WI38 (cell line): ENCODE data around the gene MAP3K14.
"Not testable (repeated sequence)": the region's sequence is repeated elsewhere in the genome, so short reads cannot be mapped to it uniquely, and the experiment has no call there.

Experiments used
- H3K4me3 ChIP-seq: 2 replicates; pipeline ENCODE4 v1.5.1; 2011; ENCODE audit warnings: low read depth, mild to moderate bottlenecking, control low read depth, low read length
- TF ChIP-seq, protein P1 (sequence below): IDR thresholded peaks from 2 replicates; pipeline ENCODE4 v1.5.1; 2012; ENCODE audit warnings: low read depth, mild to moderate bottlenecking, control low read depth, low read length

The MAP3K14 gene

DNA sequence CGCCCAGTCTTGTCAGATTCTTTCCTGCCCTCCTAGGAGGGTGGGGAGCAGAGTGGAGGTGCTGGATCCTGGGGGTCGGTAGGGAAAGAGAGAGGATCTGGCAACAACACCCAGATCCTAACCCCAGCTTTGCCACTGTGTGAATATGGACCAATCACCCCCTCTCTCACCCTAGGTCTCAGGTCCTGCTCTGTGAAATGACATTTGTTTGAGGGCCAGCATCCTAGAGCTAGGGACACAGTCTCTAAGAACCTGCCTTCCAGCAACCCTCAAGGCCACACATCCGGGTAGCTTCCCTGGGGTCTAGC is 28.4 kb upstream of the MAP3K14 start:
- H3K4me3 ChIP-seq: no peak overlapping the region
- TF ChIP-seq, protein P1, sequence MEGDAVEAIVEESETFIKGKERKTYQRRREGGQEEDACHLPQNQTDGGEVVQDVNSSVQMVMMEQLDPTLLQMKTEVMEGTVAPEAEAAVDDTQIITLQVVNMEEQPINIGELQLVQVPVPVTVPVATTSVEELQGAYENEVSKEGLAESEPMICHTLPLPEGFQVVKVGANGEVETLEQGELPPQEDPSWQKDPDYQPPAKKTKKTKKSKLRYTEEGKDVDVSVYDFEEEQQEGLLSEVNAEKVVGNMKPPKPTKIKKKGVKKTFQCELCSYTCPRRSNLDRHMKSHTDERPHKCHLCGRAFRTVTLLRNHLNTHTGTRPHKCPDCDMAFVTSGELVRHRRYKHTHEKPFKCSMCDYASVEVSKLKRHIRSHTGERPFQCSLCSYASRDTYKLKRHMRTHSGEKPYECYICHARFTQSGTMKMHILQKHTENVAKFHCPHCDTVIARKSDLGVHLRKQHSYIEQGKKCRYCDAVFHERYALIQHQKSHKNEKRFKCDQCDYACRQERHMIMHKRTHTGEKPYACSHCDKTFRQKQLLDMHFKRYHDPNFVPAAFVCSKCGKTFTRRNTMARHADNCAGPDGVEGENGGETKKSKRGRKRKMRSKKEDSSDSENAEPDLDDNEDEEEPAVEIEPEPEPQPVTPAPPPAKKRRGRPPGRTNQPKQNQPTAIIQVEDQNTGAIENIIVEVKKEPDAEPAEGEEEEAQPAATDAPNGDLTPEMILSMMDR: no peak

DNA sequence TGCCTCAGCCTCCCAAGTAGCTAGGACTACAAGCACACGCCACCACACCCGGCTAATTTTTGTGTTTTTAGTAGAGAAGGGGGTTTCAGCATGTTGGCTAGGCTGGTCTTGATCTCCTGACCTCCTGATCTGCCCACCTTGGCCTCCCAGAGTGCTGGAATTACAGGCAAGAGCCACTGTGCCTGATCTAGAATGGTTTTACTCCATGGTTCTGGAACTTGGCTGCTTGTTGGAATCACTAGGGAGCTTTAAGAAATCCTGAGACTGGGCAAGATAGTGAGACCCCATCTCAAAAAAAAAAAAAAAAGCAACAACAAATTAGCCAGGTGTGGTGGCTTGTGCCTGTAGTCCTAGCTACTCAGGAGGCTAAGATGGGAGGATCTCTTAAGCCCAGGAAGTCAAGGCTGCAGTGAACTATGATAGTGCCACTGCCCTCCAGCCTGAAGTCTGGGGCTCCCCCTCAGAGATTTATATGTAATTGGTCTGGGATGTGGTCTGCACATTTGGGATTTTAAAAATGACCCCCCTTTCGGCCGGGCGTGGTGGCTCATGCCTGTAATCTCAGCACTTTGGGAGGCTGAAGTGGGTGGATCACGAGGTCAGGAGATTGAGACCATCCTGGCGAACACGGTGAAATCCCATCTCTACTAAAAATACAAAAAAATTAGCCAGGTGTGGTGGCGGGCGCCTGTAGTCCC is 27.3 kb upstream of the MAP3K14 start:
- not testable (repeated sequence) for H3K4me3 ChIP-seq

DNA sequence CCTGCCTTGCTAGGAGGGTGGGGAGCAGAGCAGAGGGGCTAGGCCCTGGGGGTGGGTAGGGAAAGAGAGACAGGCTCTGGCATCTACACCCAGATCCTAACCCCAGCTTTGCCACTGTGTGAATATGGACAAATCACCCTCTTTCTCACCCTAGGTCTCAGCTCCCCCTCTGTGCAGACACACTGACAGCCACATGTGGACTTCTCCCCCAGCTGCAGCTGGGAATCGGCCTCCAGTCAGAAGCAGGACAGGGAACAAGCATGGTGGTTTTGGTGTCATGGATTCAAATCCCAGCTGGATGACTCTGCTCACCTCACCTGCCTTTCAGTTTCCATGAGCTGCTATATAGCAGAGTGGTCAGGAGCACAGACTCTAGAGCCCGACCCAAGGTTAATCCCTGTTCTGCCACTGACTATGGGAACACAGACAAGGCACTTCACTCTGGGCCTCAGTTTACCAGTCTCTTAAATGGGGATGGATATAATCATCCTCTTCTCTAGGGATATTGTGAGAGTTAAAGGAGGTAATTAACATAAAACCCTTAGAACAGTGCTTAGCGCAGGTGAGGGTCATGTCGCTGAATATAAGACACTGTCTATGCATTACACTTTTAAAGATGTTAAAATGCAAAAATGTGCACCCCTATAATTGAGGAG is 26.2 kb upstream of the MAP3K14 start:
- no peak overlapping the region for H3K4me3 ChIP-seq
- TF ChIP-seq, protein P1: no peak

DNA sequence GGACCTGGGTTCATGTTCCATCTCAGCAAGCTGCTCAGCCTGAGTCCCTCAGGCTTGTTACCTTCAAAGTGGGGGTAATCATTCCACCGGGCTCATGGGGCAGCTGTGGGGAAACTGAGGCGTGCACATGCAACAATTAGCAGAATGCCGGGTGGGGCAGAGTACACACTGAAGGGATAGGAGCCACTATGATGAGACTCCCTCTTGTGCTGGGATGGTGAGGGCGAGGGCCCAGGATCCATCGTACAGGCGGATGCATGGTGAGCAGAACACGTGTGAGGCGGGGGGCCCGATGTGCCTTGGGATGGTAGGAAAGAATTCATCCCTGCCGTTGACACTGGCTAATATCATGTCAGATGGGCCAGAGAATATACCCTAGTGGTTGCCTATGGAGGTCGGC is 25.5 kb upstream of the MAP3K14 start:
- TF ChIP-seq, protein P1: no peak
- no peak overlapping the region for H3K4me3 ChIP-seq

DNA sequence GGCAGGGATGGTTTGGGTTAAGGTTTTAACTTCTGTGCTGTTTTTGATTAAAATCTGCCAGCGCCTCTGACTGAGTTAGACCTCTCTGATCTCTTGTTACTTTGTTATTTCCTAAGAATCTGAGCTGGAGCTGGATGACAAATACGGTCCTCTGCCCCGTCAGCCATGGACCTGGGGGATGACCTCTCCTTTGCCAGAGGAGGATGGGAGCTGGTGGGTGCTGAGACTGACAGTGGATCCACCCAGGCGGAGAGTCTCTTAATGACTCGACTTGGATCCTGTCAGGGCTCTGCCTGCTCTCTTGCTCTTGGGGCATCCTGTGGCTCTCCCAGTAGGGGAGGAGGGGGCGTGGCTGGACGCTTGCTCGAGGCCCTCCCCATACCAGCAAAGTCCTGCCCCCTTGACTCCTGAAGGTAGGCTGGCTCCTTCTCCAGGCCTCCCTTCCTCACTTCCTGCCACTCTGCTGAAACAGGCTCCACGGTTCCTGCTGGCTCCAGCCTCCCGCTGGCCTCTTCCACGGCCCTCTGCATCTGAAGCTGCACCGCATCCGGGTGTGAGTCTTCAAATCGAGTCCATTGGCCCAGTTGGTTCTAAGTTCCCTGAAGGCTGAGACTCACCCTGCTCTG is 24.8 kb upstream of the MAP3K14 start:
- no peak overlapping the region for H3K4me3 ChIP-seq
- TF ChIP-seq, protein P1: no peak

DNA sequence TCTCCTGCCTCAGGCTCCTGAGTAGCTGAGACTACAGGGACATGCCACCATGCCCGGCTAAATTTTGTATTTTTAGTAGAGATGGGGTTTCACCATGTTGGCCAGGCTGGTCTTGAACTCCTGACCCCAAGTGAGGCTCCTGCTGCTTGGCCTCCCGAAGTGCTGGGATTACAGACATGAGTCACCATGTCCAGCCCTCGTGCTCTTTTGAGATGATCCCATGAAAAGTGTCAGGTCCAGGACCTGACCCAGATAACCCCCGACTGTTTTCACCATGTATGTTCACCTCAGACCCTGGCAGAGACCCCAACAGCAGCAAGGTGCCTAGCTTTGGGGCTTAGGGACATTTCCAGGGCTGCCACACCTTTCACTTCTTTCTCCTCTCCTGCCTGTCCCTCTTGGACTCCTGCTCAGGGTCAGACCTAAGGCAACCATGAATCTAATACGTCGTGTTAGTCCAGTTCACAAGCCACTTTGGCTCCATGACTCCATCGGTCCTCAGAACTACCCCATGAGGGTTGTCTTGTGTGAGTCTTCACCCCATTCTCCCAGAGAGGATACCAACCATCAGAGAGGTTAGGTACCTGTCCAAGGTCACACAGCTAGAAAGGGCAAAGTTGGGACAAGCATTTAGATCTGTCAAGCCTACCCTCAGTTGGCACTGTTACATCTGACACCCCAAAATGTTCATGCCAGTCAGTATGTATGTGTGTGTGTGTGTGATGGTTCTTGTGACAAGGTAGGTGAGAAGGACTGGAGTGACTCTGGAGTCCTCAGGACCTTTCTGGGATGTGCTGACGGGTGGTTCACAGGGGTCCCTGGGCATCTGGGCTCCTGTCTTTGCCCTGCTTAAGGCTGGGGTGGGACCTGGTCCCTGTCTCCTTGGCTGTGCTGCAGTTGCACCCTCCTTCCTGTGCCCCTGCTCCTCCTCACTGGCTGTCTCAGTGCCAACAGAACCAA is 23.1 kb upstream of the MAP3K14 start:
- TF ChIP-seq, protein P1: no peak
- no peak overlapping the region for H3K4me3 ChIP-seq

DNA sequence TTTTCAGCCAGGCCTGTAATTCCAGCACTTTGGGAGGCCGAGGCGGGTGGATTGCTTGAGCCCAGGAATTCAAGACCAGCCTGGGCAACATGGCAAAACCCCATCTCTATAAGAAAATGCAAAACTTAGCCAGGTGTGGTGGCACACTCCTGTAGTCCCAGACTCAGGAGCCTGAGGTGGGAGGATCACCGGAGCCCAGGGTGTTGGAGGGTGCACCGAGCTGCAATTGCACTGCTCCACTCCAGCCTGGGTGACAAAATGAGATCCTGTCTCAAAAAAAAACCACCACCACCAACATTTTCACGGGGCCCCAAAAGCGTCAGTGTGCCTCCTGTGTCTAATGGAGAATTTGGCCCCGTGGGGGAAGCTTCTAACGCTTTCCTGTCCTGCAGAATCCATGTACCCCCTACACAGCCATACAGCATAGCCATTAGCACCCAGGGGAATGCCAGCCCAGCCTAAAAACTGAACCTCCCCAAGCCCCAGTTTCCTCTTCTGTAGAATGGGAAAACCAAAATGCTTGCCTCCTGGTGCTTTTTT is 22.2 kb upstream of the MAP3K14 start:
- H3K4me3 ChIP-seq: no peak overlapping the region
- TF ChIP-seq, protein P1: no peak
